Stimulated activated CD4-positive, alpha-beta T cell treated with anti-CD3 and anti-CD28 coated beads, TNF-alpha, amount 100 ng/mL, for 48 hours (primary cell): ENCODE results near the gene GABBR2.
"Not testable (repeated sequence)": the region's sequence is repeated elsewhere in the genome, so short reads cannot be mapped to it uniquely, and the experiment has no call there.

Experiments
- DNase-seq, 3 donors: peaks; one replicate each; pipeline ENCODE4 v3.0.0-alpha.2; 2020; ENCODE audit warnings: low read depth in 3 of 3

Gene GABBR2

DNA sequence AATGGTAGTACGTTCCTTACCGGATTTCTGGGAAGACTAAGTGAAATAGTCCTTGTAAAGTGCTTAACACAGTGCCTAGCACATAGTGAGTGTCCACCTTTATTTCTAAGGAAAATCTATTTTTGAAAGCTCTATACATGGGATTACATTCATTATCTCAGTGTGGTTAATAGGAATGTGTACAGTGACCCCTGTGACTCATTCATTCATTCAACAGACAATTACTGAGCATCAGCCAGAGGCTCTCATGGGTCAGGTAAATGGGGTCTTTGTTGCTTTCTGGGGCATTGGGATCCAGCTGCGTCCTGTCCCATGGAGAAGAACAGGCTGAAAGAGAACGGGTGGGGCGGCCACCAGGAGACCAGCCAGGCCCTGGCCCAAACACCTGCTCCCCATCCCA, 227.1 kb downstream of the GABBR2 start:
- no peak for DNase-seq

DNA sequence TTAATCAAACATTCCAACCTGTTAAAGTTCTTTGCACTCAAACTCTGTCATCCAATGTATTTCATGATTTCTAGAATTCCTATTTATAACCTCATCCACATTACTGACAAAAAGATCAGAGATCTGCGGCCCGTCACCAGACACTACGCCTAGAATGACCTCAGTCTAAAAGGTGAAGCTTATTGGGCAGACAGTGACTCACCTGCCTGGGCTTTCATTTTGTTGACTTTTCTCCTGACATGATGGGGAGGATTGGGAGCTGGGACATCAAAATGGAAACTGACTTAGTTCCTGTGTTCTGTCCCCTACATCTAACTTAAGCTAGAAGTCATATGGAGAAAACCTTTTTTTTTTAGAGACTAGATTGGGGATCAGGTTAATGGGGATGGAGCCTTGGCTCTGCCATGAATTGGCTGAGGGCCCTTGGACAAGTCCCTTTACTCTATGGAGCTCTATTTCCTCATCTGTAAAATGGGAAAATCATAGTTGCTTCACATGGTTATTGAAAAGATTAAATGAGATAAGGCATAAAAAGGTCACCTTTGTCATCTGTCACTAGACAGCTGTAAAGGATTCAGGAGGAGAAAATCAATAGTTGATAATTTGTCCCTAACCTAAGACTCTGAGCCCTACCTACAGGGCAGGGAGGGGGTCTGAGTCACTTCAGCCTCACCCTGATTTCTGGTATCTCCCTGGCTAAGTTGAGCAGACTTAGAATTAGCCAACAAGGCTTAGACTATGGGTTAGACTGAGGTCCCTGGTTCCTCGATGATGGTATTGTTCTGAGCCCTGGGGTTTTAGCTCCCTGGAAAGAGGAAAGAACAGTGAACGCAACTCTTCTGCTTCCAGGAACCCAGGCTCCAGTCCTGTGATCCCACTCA, 228.5 kb downstream of the GABBR2 start:
- DNase-seq, result no peak

DNA sequence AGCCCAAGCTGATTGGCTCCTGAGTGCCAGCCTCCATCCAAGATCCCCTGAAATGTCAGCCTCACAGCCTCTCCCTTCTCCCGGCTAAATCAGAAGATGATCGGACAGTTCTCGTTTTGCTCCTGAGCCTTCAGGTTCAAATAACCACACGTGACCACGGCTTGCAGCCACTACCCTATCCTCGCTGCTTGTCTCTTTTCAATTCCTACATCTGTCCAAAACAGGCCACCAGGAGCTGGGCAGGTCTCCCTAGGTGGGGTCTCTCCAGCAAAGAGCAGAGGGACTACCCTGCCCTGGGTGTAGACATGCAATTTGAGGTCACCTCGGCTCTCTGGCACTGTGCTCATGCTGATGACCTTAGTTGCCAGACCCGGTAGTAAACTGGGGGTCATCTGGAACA, 229.3 kb downstream of the GABBR2 start:
- no peak for DNase-seq

GRCh38 chr9:98477884-98478283, 230.9 kb downstream of the GABBR2 start:
- no peak for DNase-seq

DNA sequence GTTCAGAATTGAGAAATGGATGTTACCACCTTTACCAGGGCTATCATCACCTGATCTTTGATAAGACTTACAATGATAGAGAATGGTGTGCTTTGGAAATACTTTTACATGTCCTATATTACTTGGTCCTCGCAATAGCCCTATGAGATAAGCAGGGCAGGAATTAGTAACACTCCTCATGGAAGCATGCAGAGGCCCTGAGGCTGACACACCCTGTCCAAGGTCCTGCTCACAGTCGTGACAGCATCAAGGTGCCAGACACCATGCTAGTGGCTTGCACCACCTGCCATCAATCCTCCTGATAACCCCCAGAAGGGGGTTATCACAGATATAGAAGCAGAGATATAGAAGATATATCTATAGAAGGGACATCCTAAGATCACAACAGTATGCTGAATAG, 236.5 kb downstream of the GABBR2 start:
- no peak for DNase-seq

DNA sequence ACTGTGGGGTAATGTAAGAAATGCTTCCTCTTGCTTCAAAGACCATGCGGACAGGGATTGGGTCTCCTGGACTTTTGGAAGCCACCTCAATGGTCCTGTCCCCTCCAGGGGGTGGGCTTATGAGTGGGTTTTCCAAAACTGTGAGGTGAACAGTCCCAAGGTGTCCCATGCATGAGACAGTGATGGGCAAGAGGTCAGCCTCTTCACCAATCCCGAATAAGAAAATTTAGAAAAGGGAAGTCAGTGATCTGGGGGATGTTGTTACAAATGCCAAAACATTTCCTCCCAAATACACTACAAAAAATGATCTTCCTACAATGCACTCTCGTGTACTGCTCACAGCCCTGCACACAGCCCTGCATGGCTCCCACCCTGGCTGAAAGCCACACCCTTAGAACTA, 237.6 kb downstream of the GABBR2 start:
- no peak for DNase-seq

DNA sequence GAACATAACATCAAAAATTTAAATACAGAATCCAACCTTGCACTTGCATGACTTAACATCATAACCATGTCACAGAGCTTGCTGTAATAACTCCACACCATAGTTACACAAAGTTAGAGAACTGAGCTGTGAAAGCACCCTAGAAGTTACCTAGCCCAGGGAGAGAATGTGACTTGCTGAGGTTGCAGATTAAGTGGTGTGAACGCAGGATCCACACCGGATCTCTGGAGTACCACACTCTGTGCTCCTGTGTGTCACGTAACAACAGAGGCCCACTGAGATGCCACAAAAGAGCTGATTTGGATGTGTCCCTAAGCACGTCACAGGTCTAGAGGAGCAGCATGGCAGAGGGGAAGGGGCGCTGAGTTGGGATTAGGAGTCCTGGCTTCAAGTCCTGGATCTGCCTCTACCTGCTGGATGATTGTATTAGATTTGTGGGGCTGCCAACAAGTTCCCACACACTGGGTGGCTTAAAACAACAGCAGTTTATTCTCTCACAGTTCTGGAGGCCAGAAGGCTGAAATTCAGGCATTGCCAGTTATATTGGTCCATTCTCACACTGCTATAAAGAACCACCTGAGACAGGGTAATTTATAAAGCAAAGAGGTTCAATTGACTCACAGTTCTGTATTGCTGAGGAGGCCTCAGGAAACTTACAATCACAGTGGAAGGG, 240.0 kb downstream of the GABBR2 start:
- DNase-seq, result no peak

DNA sequence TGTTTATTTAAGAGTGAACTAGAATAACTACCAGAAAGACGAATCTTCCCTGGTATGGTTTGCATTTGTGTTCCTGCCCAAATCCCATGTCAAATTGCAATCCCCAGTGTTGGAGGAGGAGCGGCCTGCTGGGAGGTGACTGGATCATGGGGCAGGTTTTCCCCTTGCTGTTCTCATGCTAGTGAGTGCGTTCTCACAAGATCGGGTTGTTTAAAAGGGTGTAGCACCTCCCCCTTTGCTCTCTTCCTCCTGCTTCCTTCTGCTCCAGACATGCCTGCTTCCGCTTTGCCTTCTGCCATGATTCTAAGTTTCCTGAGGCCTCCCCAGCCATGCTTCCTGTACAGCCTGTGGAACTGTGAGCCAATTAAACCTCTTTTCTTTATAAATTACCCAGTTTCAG, 242.9 kb downstream of the GABBR2 start:
- DNase-seq, result no peak

GRCh38 chr9:98464156-98464690, 244.5 kb downstream of the GABBR2 start:
- DNase-seq, result not testable (repeated sequence)

- no peak for DNase-seq
Observed at GRCh38 chr9:98462310-98462709, 246.4 kb downstream of the GABBR2 start.

DNA sequence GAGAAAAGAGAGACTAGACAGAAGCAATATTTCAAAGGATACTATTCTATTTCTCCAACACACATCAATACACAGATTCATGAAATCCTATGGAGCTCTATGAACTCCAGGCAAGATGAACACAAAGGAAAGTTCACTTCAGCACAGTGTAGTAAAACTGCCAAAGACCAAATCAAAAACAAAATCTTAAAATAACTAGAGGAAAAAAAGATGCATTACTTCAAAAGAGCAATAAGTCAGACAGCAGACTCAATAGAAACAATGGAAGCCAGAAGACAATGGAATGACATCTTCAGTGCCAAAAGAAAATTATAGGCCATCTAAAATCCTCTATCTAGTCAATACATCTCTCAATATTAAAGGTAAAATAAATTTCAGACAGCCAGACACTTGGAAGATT, 248.0 kb downstream of the GABBR2 start:
- DNase-seq, result no peak

DNA sequence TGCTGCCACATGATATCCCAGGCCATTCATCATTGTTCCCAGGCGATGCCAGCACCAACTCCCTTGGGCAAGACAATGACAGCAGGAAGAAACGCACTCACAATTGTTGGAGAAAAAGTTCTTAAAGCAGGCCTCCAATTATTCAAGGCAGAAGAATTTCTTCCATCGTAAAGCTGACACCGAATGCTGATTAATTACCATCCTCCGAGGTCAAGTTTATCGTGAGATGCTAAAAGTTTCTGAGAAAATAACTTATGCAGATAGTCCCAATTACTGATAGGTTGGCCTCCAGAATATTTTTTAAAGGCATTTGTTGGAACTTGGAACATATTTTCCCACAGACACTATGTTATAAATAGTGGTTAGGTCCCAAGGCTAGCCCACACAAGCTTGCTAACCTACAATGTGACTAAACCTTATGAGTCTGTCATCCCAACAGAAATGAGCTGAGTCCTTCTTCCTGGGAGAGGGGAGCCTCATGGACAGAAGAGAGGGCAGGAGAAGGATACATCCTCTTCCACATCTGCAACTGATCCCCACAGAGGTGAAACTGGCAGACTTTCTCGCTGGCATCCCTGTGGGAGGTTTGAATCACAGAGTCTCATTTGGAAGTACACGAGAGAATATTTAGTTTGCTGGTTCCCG, 250.9 kb downstream of the GABBR2 start:
- no peak for DNase-seq

DNA sequence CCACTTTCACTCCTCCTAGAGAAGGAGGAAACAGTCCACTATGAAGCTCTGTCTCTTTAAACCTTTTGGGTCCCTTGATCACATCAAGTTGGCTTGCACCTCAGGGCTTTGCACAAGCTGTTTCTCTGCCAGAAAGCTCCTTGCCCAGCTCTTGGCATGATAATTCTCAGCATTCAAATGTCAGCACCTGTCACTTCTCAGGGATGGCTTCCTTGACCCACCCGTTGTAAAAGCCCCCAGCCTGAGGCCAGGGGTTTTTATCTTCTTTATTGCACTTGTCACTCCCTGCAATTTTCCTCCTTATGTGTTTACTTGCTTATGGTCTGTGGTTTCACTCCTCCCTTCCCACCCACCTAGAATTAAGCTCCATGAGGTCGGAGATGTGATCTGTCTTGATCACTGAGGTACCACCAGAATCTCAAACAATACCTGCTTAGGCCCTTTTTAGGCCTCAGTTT, 252.6 kb downstream of the GABBR2 start:
- DNase-seq, result no peak

DNA sequence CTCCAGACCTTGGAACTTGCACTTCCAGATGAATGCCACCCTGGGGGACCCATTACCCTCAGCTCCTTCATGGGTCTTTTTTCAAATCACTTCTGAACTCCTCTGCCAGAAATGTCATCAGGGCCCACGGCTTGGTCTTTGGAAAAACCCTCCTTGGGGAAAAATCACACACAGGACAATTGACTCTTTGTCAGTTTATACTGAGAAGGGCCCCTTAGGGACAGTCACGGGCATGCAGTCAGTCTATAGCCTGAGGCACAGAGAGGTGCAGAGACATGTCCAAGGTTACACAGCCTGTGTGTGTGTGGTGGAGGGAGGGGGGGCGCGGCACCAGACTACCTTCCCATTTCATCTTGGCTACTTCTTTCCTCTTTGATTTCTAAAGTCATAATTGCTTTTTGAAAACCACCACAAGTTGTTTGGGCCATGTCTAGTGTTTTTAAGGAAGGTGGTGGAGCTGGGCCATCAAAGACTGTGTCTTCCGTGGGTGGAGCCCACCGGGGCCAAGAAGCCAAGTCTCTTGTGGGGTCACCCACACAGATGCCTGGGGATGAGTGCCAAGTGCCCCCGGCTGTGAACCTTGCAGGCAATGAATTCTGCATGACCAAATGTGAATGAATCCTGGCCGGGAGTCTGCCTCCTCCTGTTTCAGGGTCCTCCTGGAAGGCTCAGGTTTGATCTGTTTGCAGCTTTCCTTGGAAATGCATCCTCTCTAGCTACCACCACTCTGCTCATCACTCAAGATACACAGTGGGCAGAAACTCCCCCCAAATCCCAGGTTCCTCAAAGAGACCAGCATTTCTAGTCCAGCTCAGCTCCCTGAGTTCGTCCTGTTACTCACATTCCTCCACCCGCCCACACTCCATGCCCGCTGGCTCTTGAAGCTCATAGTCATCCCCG, 253.2 kb downstream of the GABBR2 start:
- DNase-seq, result no peak

GRCh38 chr9:98453589-98454311, 255.0 kb downstream of the GABBR2 start:
- DNase-seq, result no peak

- DNase-seq, result no peak
Observed at GRCh38 chr9:98451576-98451975, 257.2 kb downstream of the GABBR2 start.

DNA sequence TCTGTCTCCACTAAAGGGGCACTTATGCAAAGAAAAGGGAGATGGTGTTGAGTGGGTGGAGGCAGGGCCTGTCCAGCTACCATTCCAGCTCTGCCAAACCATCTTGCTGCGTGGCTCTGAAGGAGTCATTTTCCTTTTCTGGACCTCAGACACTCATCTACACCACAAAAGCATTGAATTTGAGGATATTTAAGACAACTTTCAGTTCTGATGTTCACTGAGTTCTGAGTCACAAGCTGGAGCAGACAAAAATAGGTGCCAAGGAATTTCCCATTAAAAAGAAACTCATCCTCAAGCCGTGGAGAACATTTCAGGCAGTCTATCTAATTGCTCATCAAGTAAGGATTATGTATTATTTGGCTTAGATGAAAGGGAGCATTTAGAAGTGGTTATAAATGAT, 258.2 kb downstream of the GABBR2 start:
- DNase-seq, result no peak

GRCh38 chr9:98449871-98450270, 258.9 kb downstream of the GABBR2 start:
- no peak for DNase-seq

DNA sequence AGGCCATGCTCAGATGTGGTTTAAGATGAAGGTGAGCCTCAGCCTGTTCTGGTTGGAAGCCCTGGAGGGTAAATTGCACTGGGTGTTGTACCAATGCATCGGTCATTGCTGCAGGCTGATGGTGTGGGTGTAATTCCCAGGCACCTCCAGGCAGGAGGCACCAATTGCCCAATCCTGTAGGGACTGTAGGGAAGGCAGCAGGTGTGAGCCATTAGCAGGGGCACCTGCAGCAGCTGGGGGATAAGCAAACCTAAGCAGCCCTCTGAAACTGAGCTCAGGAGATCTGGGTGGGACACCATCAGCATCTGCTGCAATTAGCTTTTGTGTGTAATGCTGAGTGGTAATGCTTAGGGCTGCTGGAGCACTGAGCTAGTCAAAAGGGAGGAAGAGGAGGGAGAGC, 263.2 kb downstream of the GABBR2 start:
- no peak for DNase-seq

- DNase-seq, result no peak
Observed at GRCh38 chr9:98444601-98445000, 264.1 kb downstream of the GABBR2 start.

GRCh38 chr9:98442541-98442940, 266.2 kb downstream of the GABBR2 start:
- no peak for DNase-seq
